Neural progenitor cell (in vitro differentiated cells): Measurements from ENCODE around the gene JAK1. TPM values are rescaled to one million over a fixed set of nuclear protein-coding genes. Genes with fewer than 3 reads are reported as not detected.

Experiments
- DNase-seq: peaks from one replicate; pipeline ENCODE4 v3.0.0-alpha.2; 2016; ENCODE audit warnings: low spot score
- H2AFZ ChIP-seq: fragments of 200-600 bp; sonication (generic); replicated peaks from 2 replicates; pipeline ENCODE4 v1.6.1; 2016; ENCODE audit warnings: antibody characterized with exemption
- H3F3A ChIP-seq: fragments of 200-600 bp; sonication (generic); 2 replicates; pipeline ENCODE4 v1.6.1; 2016; ENCODE audit warnings: antibody characterized with exemption, low read depth
- H3K27ac ChIP-seq: fragments of 200-600 bp; sonication (generic); 2 replicates; pipeline ENCODE4 v1.5.1; 2016; ENCODE audit warnings: mild to moderate bottlenecking
- H3K27me3 ChIP-seq: fragments of 200-600 bp; sonication (generic); 2 replicates; pipeline ENCODE4 v1.6.1; 2016; ENCODE audit warnings: mild to moderate bottlenecking, moderate library complexity
- H3K36me3 ChIP-seq: fragments of 200-600 bp; sonication (generic); 2 replicates; pipeline ENCODE4 v1.5.1; 2016
- H3K4me1 ChIP-seq: fragments of 200-600 bp; sonication (generic); 2 replicates; pipeline ENCODE4 v1.6.1; 2016; ENCODE audit warnings: mixed run types
- H3K4me2 ChIP-seq: fragments of 200-600 bp; sonication (generic); 2 replicates; pipeline ENCODE4 v1.6.1; 2016
- H3K4me3 ChIP-seq: fragments of 200-600 bp; sonication (generic); 2 replicates; pipeline ENCODE4 v1.5.1; 2016
- H3K79me2 ChIP-seq: fragments of 200-600 bp; sonication (generic); 2 replicates; pipeline ENCODE4 v1.6.1; 2016; ENCODE audit warnings: low read depth
- H3K9ac ChIP-seq: fragments of 200-600 bp; sonication (generic); 2 replicates; pipeline ENCODE4 v1.6.1; 2016
- H3K9me3 ChIP-seq: fragments of 200-600 bp; sonication (generic); 2 replicates; pipeline ENCODE4 v1.5.1; 2016; ENCODE audit warnings: low read depth
- H4K20me1 ChIP-seq: fragments of 200-600 bp; sonication (generic); 2 replicates; pipeline ENCODE4 v1.6.1; 2016; ENCODE audit warnings: low read depth
- H3K27ac Mint-ChIP-seq: 3 replicates; pipeline ENCODE4 v1.8.0; 2021; ENCODE audit warnings: mixed read lengths
- H3K27me3 Mint-ChIP-seq: 2 replicates; pipeline ENCODE4 v1.8.0; 2022; ENCODE audit warnings: low read depth, mild to moderate bottlenecking, inconsistent platforms, moderate library complexity, mixed read lengths; ENCODE audit not compliant: insufficient read depth
- H3K36me3 Mint-ChIP-seq: 3 replicates; pipeline ENCODE4 v1.8.0; 2021; ENCODE audit warnings: mixed read lengths
- H3K4me1 Mint-ChIP-seq: 3 replicates; pipeline ENCODE4 v1.8.0; 2021; ENCODE audit warnings: mixed read lengths
- H3K4me3 Mint-ChIP-seq: 3 replicates; pipeline ENCODE4 v1.8.0; 2021; ENCODE audit warnings: mild to moderate bottlenecking, moderate library complexity, mixed read lengths
- H3K9me3 Mint-ChIP-seq: 3 replicates; pipeline ENCODE4 v1.8.0; 2020; ENCODE audit warnings: mixed read lengths
- EZH2 ChIP-seq: fragments of 200-600 bp; sonication (generic); IDR thresholded peaks from 2 replicates; pipeline ENCODE4 v1.6.1; 2017; ENCODE audit warnings: antibody characterized with exemption, mild to moderate bottlenecking, moderate library complexity
- EZH2phosphoT487 ChIP-seq: fragments of 200-600 bp; sonication (generic); IDR thresholded peaks from 2 replicates; pipeline ENCODE4 v1.6.1; 2017; ENCODE audit warnings: antibody characterized with exemption
- total RNA-seq: library from RNA; depleted of rRNA; stranded (reverse); fragments of >200 nt; gene quantifications from 2 replicates; pipeline ENCODE4 v1.2.3, GENCODE V29; 2015; ENCODE audit warnings: low replicate concordance
- TF ChIP-seq, protein P1 (sequence below): fragments of 200-600 bp; sonication (generic); IDR thresholded peaks from 2 replicates; pipeline ENCODE4 v1.5.1; 2017; ENCODE audit warnings: antibody characterized with exemption, mild to moderate bottlenecking

Gene JAK1
- total RNA-seq, 1 donor from 2014 or later, result 6.5 TPM

DNA sequence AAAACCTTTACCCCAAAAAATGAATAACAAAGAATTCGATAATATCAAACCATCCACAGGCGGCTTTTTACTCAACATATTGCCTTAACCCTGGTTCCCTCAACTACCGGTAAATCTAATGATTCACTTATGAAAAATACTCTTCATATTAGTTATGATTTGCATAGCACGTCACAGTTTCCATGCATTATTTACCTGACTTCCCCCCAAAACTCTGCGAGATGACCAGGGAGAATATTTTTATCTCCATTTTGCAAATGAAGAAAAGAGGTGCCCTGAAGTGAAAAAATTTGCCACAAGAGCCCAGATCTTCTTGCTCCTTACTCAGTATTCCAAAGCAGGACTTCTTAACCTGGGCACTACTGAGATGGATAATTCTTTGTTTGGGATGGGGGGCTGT is 2.9 kb downstream of the JAK1 start:
- Histone ChIP-seq H3K4me3 (no peak overlapping the region), H3K27me3 (peaks cover 42% of the 10 kb centered on the region), H3K79me2 (no peaks in the 10 kb centered on the region), H3K4me1 (peaks cover 8% of the 10 kb centered on the region), H3K36me3 (no peaks in the 10 kb centered on the region), H3K9ac (no peak overlapping the region), H3K9me3 (no peaks in the 10 kb centered on the region), H3F3A (peaks cover 23% of the 10 kb centered on the region), H3K4me2 (no peak overlapping the region), H3K27ac (no peak overlapping the region), H4K20me1 (peaks cover 17% of the 10 kb centered on the region), H2AFZ (no peak overlapping the region)
- Mint-ChIP-seq H3K9me3 (no peaks in the 10 kb centered on the region), H3K27me3 (no peaks in the 10 kb centered on the region), H3K4me1 (peaks cover 23% of the 10 kb centered on the region), H3K27ac (no peak overlapping the region), H3K36me3 (no peaks in the 10 kb centered on the region), H3K4me3 (no peak overlapping the region)
- TF ChIP-seq EZH2 (no peak), EZH2phosphoT487 (no peak)
- TF ChIP-seq, protein P1, sequence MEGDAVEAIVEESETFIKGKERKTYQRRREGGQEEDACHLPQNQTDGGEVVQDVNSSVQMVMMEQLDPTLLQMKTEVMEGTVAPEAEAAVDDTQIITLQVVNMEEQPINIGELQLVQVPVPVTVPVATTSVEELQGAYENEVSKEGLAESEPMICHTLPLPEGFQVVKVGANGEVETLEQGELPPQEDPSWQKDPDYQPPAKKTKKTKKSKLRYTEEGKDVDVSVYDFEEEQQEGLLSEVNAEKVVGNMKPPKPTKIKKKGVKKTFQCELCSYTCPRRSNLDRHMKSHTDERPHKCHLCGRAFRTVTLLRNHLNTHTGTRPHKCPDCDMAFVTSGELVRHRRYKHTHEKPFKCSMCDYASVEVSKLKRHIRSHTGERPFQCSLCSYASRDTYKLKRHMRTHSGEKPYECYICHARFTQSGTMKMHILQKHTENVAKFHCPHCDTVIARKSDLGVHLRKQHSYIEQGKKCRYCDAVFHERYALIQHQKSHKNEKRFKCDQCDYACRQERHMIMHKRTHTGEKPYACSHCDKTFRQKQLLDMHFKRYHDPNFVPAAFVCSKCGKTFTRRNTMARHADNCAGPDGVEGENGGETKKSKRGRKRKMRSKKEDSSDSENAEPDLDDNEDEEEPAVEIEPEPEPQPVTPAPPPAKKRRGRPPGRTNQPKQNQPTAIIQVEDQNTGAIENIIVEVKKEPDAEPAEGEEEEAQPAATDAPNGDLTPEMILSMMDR, result no peak
- no peak for DNase-seq

DNA sequence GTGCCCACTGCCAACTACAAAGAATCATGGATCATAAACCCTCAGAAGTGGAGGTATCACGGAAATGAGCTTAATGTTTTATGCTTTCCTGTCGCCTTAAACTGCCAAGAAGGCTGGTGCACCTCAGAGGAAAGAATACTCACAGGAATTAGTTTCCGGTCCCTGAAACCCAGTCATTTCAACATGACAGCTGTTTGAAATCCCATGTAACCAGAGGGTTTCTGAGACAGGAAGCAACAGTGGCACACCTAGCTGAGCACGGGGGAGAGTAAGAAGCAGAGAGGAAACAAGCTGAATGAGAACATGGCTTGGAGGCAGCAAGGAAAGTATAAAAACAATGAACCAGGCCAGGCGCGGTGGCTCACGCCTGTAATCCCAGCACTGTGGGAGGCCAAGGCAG is 3.9 kb downstream of the JAK1 start:
- H3K4me3 Mint-ChIP-seq, result no peak overlapping the region
- H3K27ac ChIP-seq, result no peak overlapping the region
- H3K36me3 ChIP-seq, result no peaks in the 10 kb centered on the region

GRCh38 chr1:64961923-64962322 is 4.4 kb downstream of the JAK1 start:
- Histone ChIP-seq H3K4me1 (peaks cover 8% of the 10 kb centered on the region), H3K9me3 (no peaks in the 10 kb centered on the region), H3K27ac (no peak overlapping the region), H3K79me2 (no peaks in the 10 kb centered on the region), H3K9ac (no peak overlapping the region), H4K20me1 (peaks cover 17% of the 10 kb centered on the region), H3F3A (peaks cover 17% of the 10 kb centered on the region), H3K36me3 (no peaks in the 10 kb centered on the region), H2AFZ (no peak overlapping the region), H3K27me3 (peaks cover 27% of the 10 kb centered on the region), H3K4me3 (no peak overlapping the region), H3K4me2 (no peak overlapping the region)
- Mint-ChIP-seq H3K27me3 (no peaks in the 10 kb centered on the region), H3K4me3 (no peak overlapping the region), H3K36me3 (no peaks in the 10 kb centered on the region), H3K9me3 (no peaks in the 10 kb centered on the region), H3K4me1 (peaks cover 18% of the 10 kb centered on the region), H3K27ac (no peak overlapping the region)
- no peak for DNase-seq
- TF ChIP-seq, protein P1, result no peak
- TF ChIP-seq EZH2phosphoT487 (no peak), EZH2 (no peak)

More for the DNA sequence above, 3.9 kb downstream of the JAK1 start:
- Histone ChIP-seq H3F3A (peaks cover 20% of the 10 kb centered on the region), H3K79me2 (no peaks in the 10 kb centered on the region), H2AFZ (no peak overlapping the region), H3K9me3 (no peaks in the 10 kb centered on the region), H4K20me1 (peaks cover 17% of the 10 kb centered on the region), H3K4me3 (no peak overlapping the region), H3K4me1 (peaks cover 8% of the 10 kb centered on the region), H3K27me3 (peaks cover 33% of the 10 kb centered on the region), H3K4me2 (no peak overlapping the region), H3K9ac (no peak overlapping the region)
- Mint-ChIP-seq H3K27ac (no peak overlapping the region), H3K9me3 (no peaks in the 10 kb centered on the region), H3K4me1 (peaks cover 23% of the 10 kb centered on the region), H3K27me3 (no peaks in the 10 kb centered on the region), H3K36me3 (no peaks in the 10 kb centered on the region)
- DNase-seq, result no peak
- TF ChIP-seq, protein P1, result no peak
- TF ChIP-seq EZH2, result no peak
- no peak for TF ChIP-seq EZH2phosphoT487
